Muscle of leg (tissue), 11 donors: ENCODE measurements around the gene RAB25. TPM values are rescaled to one million over a fixed set of nuclear protein-coding genes. Genes with fewer than 3 reads are reported as not detected.

ENCODE experiments used
- DNase-seq: peaks from one replicate; pipeline ENCODE4 v3.0.0; 2013
- H3K27ac ChIP-seq: one replicate; pipeline ENCODE4 v1.5.1; 2013; ENCODE audit warnings: mild to moderate bottlenecking, low read length, control low read depth
- H3K27me3 ChIP-seq: one replicate; pipeline ENCODE4 v1.6.1; 2013; ENCODE audit warnings: low read length; ENCODE audit not compliant: control insufficient read depth, insufficient read depth
- H3K36me3 ChIP-seq: one replicate; pipeline ENCODE4 v1.6.1; 2013; ENCODE audit warnings: low read length; ENCODE audit not compliant: control insufficient read depth, insufficient read depth
- H3K4me1 ChIP-seq: one replicate; pipeline ENCODE4 v1.6.1; 2013; ENCODE audit warnings: low read length; ENCODE audit not compliant: control insufficient read depth, insufficient read depth
- H3K4me3 ChIP-seq: one replicate; pipeline ENCODE4 v1.5.1; 2013; ENCODE audit warnings: low read length, control low read depth
- H3K9me3 ChIP-seq: replicated peaks from 2 replicates; pipeline ENCODE4 v1.6.1; 2013; ENCODE audit warnings: low read depth, low read length; ENCODE audit not compliant: control insufficient read depth
- WGBS: methylation state at CpG from one replicate; pipeline ENCODE4 v1.1.5; 2013; ENCODE audit warnings: missing lambda C conversion rate; ENCODE audit not compliant: insufficient coverage; 5-methylcytosine and 5-hydroxymethylcytosine counted together
- polyA plus RNA-seq, 8 donors: library from polyadenylated mRNA; unstranded; fragments of 120-200 nt; gene quantifications; one replicate each; pipeline versions ENCODE4 v1.2.1 to v1.2.3, GENCODE V29; 2013; ENCODE audit warnings: inconsistent platforms in 1 of 8, low replicate concordance in 1 of 8; ENCODE audit not compliant: insufficient read length in 8 of 8, insufficient read depth in 1 of 8
- total RNA-seq: library from RNA; stranded (reverse); fragments of 120-200 nt; gene quantifications from one replicate; pipeline ENCODE4 v1.2.4, GENCODE V29; 2013

Gene RAB25
- total and polyA plus RNA-seq, 9 donors: 0.16 to 7.4 (median 0.30) TPM; not detected in 1

- H3K27me3 ChIP-seq: no peaks in the 10 kb centered on the region
- H3K9me3 ChIP-seq: no peaks in the 10 kb centered on the region
- peaks cover 49% of the 10 kb centered on the region for H3K4me1 ChIP-seq
- WGBS: 0% methylated on average over 2 of the region's 7 CpGs
- DNase-seq: no peak
- H3K36me3 ChIP-seq: peaks cover 5% of the 10 kb centered on the region
- peak overlapping the region; percentile 95 for H3K27ac ChIP-seq
- H3K4me3 ChIP-seq: peak overlapping the region; percentile 95
Observed at GRCh38 chr1:156083800-156084790, 23.1 kb downstream of the RAB25 start.

DNA sequence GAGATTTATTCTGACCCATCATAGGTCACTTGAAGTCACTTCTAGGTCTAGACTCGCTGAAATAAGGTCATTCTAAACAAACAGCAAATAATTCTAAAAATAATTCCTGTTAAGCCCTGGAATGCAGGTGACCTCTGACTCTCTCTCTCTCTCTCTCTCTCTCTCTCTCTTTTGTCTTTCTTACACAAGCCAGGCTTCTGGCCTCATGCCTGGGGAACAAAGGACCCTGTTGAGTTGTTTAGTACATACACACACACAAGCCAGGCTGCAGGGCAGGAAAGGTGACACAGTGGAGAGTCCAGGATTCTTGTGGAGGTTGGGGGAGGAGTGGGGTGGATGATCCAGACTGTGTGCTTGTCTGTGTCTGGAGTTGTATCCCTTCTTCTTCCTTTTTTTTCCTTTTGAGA is 25.3 kb downstream of the RAB25 start:
- H3K4me1 ChIP-seq: peaks cover 48% of the 10 kb centered on the region
- DNase-seq: no peak
- WGBS: 14% methylated on average over 1 of the region's 1 CpG
- no peaks in the 10 kb centered on the region for H3K27me3 ChIP-seq
- no peak overlapping the region for H3K27ac ChIP-seq
- H3K9me3 ChIP-seq: no peaks in the 10 kb centered on the region
- no peak overlapping the region for H3K4me3 ChIP-seq
- H3K36me3 ChIP-seq: peaks cover 3% of the 10 kb centered on the region

GRCh38 chr1:156089704-156090103 is 28.7 kb downstream of the RAB25 start:
- peak; percentile 60 for DNase-seq
- Histone ChIP-seq H3K4me1 (peaks cover 31% of the 10 kb centered on the region), H3K9me3 (no peaks in the 10 kb centered on the region), H3K27me3 (no peaks in the 10 kb centered on the region), H3K36me3 (peaks cover 16% of the 10 kb centered on the region), H3K4me3 (no peak overlapping the region), H3K27ac (peak overlapping the region; percentile 81)
- WGBS: 67% methylated on average over 5 of the region's 6 CpGs

GRCh38 chr1:156090138-156090839 is 29.3 kb downstream of the RAB25 start:
- Histone ChIP-seq H3K4me3 (no peak overlapping the region), H3K4me1 (peaks cover 25% of the 10 kb centered on the region), H3K36me3 (peaks cover 16% of the 10 kb centered on the region), H3K27me3 (no peaks in the 10 kb centered on the region), H3K27ac (peak overlapping the region; percentile 69), H3K9me3 (no peaks in the 10 kb centered on the region)
- peak; percentile 72 for DNase-seq
- 36% methylated on average over 2 of the region's 5 CpGs for WGBS

- Histone ChIP-seq H3K27ac (peak overlapping the region; percentile 69), H3K36me3 (peaks cover 16% of the 10 kb centered on the region), H3K4me3 (no peak overlapping the region), H3K9me3 (no peaks in the 10 kb centered on the region), H3K27me3 (no peaks in the 10 kb centered on the region), H3K4me1 (peaks cover 29% of the 10 kb centered on the region)
- DNase-seq: peak; percentile 88
- WGBS: 26% methylated on average over 11 of the region's 14 CpGs
Observed at GRCh38 chr1:156090840-156091188, 29.9 kb downstream of the RAB25 start.

GRCh38 chr1:156091610-156092009 is 30.6 kb downstream of the RAB25 start:
- peaks cover 33% of the 10 kb centered on the region for H3K4me1 ChIP-seq
- H3K9me3 ChIP-seq: no peaks in the 10 kb centered on the region
- no peak overlapping the region for H3K4me3 ChIP-seq
- no peak overlapping the region for H3K27ac ChIP-seq
- H3K27me3 ChIP-seq: no peaks in the 10 kb centered on the region
- H3K36me3 ChIP-seq: peaks cover 16% of the 10 kb centered on the region
- DNase-seq: no peak
- 100% methylated on average over 1 of the region's 2 CpGs for WGBS

DNA sequence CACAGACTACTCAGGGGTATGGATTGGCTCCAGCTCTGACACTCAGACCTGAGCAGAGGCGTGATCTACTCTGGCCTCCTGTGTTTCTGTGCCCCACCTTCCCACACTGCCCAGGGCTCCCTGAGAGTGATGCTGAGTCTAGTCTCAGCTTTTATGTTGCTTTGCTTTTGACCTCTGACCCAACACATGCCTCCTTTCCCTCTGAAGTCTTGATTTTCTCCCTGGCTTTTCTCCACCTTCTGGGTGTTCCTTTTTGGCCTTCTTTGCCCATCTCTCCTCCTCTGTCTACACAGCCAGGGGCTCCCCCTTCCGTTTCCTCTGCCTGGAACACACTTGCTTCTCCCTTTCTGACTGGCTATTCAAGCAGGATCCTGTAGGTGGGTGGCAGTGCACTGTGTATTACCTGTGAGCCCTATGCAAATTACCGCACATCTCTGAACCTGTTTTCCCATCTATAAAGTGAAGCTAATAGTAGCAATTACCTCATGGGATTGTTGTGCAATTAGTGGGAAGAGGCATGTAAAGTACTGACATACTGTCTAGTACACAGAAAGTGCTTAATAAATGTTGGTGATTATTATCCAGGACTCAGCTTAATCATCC is 35.0 kb downstream of the RAB25 start:
- DNase-seq: no peak
- no peak overlapping the region for H3K4me3 ChIP-seq
- WGBS: 63% methylated on average over 1 of the region's 3 CpGs

DNA sequence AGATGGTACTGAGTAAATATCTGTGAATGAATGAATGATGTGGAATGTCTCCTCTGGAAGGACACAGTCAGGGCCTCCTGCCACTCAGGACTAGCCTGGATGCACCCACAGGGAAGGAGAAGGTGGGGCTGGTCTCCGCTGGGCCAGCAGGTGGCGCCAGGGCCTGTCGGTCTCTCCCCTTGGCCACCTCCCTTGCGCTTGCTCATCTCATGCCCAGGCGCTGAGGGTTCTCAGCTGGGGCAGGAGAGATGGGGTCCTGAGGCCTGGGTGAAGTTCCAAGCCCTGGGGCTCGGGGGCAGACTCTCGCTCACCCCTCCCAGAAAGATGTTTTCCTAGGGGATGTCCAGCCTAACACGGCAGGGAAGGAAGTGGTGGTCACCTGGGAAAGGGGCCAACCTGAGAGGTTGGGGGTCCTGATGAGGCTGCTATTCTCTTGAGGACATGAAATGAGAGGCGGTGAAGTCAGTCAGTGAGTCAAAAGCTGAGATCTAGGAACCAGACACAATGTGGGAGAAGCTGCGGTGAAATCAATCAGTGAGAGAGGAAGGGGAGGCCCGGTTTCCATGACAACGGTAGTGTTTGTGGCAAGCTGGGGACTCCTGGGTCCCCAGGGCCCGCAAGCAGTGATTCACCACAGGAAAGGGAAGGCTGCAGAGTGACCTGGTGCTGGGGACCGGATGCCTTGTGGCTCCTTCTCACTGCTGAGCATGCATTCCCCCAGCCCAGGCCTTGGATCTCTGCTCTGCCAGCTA is 35.9 kb downstream of the RAB25 start:
- peak; percentile 93 for DNase-seq
- H3K27ac ChIP-seq: peak overlapping the region; percentile 95
- H3K36me3 ChIP-seq: peaks cover 16% of the 10 kb centered on the region
- H3K4me1 ChIP-seq: peaks cover 38% of the 10 kb centered on the region
- H3K27me3 ChIP-seq: no peaks in the 10 kb centered on the region
- 18% methylated on average over 8 of the region's 14 CpGs for WGBS
- H3K4me3 ChIP-seq: no peak overlapping the region
- no peaks in the 10 kb centered on the region for H3K9me3 ChIP-seq

More for the DNA sequence above, 35.0 kb downstream of the RAB25 start:
- peaks cover 31% of the 10 kb centered on the region for H3K4me1 ChIP-seq
- H3K9me3 ChIP-seq: no peaks in the 10 kb centered on the region
- peaks cover 20% of the 10 kb centered on the region for H3K36me3 ChIP-seq
- H3K27ac ChIP-seq: peak overlapping the region; percentile 95
- no peaks in the 10 kb centered on the region for H3K27me3 ChIP-seq

GRCh38 chr1:156097499-156098178 is 36.7 kb downstream of the RAB25 start:
- peaks cover 46% of the 10 kb centered on the region for H3K4me1 ChIP-seq
- peaks cover 16% of the 10 kb centered on the region for H3K36me3 ChIP-seq
- DNase-seq: no peak
- 86% methylated on average over 4 of the region's 9 CpGs for WGBS
- no peaks in the 10 kb centered on the region for H3K27me3 ChIP-seq
- H3K4me3 ChIP-seq: no peak overlapping the region
- H3K27ac ChIP-seq: peak overlapping the region; percentile 95
- H3K9me3 ChIP-seq: no peaks in the 10 kb centered on the region
